Prostate gland (tissue), 2 donors: ENCODE measurements around the gene PELI1.

Experiments
- POLR2A ChIP-seq: fragments of 450-650 bp; IDR thresholded peaks from one replicate; pipeline ENCODE4 v1.6.1; 2016; ENCODE audit warnings: antibody characterized with exemption, mild to moderate bottlenecking
- POLR2AphosphoS5 ChIP-seq: sonication (generic); formaldehyde crosslinking; IDR thresholded peaks from one replicate; pipeline ENCODE4 v1.6.1; 2017; ENCODE audit warnings: antibody characterized with exemption
- TF ChIP-seq, protein P1 (sequence below), 4 experiments: fragments of 200-600 bp in 2 of 4; fragments of 450-650 bp in 2 of 4; sonication (generic) in 2 of 4; IDR thresholded peaks; 1 replicate in 3 of 4; 2 replicates in 1 of 4; pipeline ENCODE4 v1.5.1; 2016 to 2019; ENCODE audit warnings: antibody characterized with exemption in 4 of 4, mild to moderate bottlenecking in 2 of 4, moderate library complexity in 2 of 4

DNA sequence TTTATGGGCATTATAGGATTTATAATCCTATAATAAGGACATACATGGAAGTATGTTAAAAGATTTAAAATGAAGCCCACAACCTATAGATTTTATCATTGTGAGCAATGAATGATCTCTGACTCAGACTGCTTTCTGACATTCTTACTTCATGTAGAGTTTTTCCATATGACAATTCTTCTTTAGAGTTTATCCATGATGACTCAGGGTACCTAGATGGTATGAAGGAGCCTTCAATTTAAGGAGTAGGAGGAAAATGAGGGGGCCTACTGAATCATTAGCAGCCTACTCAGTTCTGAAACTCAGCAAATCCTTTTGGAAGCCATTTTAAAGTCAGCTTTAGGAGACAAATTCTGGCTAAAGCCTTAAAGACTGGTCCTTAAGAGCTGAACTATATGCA is 10.4 kb downstream of the PELI1 start:
- TF ChIP-seq, protein P1, sequence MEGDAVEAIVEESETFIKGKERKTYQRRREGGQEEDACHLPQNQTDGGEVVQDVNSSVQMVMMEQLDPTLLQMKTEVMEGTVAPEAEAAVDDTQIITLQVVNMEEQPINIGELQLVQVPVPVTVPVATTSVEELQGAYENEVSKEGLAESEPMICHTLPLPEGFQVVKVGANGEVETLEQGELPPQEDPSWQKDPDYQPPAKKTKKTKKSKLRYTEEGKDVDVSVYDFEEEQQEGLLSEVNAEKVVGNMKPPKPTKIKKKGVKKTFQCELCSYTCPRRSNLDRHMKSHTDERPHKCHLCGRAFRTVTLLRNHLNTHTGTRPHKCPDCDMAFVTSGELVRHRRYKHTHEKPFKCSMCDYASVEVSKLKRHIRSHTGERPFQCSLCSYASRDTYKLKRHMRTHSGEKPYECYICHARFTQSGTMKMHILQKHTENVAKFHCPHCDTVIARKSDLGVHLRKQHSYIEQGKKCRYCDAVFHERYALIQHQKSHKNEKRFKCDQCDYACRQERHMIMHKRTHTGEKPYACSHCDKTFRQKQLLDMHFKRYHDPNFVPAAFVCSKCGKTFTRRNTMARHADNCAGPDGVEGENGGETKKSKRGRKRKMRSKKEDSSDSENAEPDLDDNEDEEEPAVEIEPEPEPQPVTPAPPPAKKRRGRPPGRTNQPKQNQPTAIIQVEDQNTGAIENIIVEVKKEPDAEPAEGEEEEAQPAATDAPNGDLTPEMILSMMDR (IDR thresholded peaks at IDR 0.05) = no peak
- TF ChIP-seq POLR2A (no peak), POLR2AphosphoS5 (no peak)
